GM23248 (cell line): ENCODE measurements around the gene DELE1. TPM values are rescaled to one million over a fixed set of nuclear protein-coding genes. Genes with fewer than 3 reads are reported as not detected.
"Not testable (repeated sequence)": the region's sequence is repeated elsewhere in the genome, so short reads cannot be mapped to it uniquely, and the experiment has no call there.

Experiments
- DNase-seq: peaks from one replicate; pipeline ENCODE4 v3.0.0-alpha.2; 2015
- H2AFZ ChIP-seq: fragments of 200-600 bp; sonication (generic); 2 replicates; pipeline ENCODE4 v1.6.1; 2016; ENCODE audit warnings: antibody characterized with exemption
- H3F3A ChIP-seq: fragments of 200-600 bp; sonication (generic); 2 replicates; pipeline ENCODE4 v1.6.1; 2016; ENCODE audit warnings: mild to moderate bottlenecking, antibody characterized with exemption, mixed run types; ENCODE audit not compliant: insufficient read depth
- H3K27ac ChIP-seq: fragments of 200-600 bp; sonication (generic); 2 replicates; pipeline ENCODE4 v1.5.1; 2016; ENCODE audit warnings: mild to moderate bottlenecking
- H3K27me3 ChIP-seq: fragments of 200-600 bp; sonication (generic); replicated peaks from 2 replicates; pipeline ENCODE4 v1.6.1; 2016; ENCODE audit warnings: mild to moderate bottlenecking; ENCODE audit not compliant: insufficient read depth
- H3K36me3 ChIP-seq: fragments of 200-600 bp; sonication (generic); 2 replicates; pipeline ENCODE4 v1.6.1; 2016; ENCODE audit warnings: low read depth, mild to moderate bottlenecking
- H3K4me1 ChIP-seq: fragments of 200-600 bp; sonication (generic); 2 replicates; pipeline ENCODE4 v1.6.1; 2016; ENCODE audit warnings: mild to moderate bottlenecking; ENCODE audit not compliant: insufficient read depth
- H3K4me2 ChIP-seq: fragments of 200-600 bp; sonication (generic); one replicate; pipeline ENCODE4 v1.6.1; 2016; ENCODE audit warnings: mild to moderate bottlenecking; ENCODE audit not compliant: unreplicated experiment
- H3K4me3 ChIP-seq: fragments of 200-600 bp; sonication (generic); 2 replicates; pipeline ENCODE4 v1.5.1; 2016; ENCODE audit warnings: mild to moderate bottlenecking
- H3K79me2 ChIP-seq: fragments of 200-600 bp; sonication (generic); 2 replicates; pipeline ENCODE4 v1.6.1; 2016; ENCODE audit warnings: mild to moderate bottlenecking; ENCODE audit not compliant: insufficient read depth
- H3K9ac ChIP-seq: fragments of 200-600 bp; sonication (generic); 2 replicates; pipeline ENCODE4 v1.6.1; 2016; ENCODE audit warnings: mild to moderate bottlenecking
- H3K9me2 ChIP-seq: fragments of 200-600 bp; sonication (generic); 2 replicates; pipeline ENCODE4 v1.6.1; 2016; ENCODE audit warnings: mixed run types, mild to moderate bottlenecking, moderate library complexity; ENCODE audit not compliant: insufficient read depth
- H3K9me3 ChIP-seq: fragments of 200-600 bp; sonication (generic); one replicate; pipeline ENCODE4 v1.6.1; 2017; ENCODE audit warnings: low read depth
- H4K20me1 ChIP-seq: fragments of 200-600 bp; sonication (generic); 2 replicates; pipeline ENCODE4 v1.6.0; 2016; ENCODE audit not compliant: insufficient read depth
- EZH2 ChIP-seq: fragments of 200-600 bp; sonication (generic); IDR thresholded peaks from 2 replicates; pipeline ENCODE4 v1.6.1; 2018; ENCODE audit warnings: antibody characterized with exemption, mild to moderate bottlenecking; ENCODE audit not compliant: insufficient read depth, poor library complexity, severe bottlenecking
- EZH2phosphoT487 ChIP-seq: fragments of 200-600 bp; sonication (generic); IDR thresholded peaks from 2 replicates; pipeline ENCODE4 v1.6.1; 2018; ENCODE audit warnings: antibody characterized with exemption, moderate library complexity, mild to moderate bottlenecking, low read depth; ENCODE audit not compliant: insufficient read depth
- WGBS, 2 experiments: methylation state at CpG; one replicate each; pipeline ENCODE4 v1.1.6; 2015 to 2017; ENCODE audit warnings: low lambda C conversion rate in 2 of 2, low coverage in 1 of 2; ENCODE audit errors: missing lambda C conversion rate in 2 of 2; 5-methylcytosine and 5-hydroxymethylcytosine counted together
- in situ Hi-C: fragments of 300-500 bp; cut with MboI; formaldehyde crosslinking; loops from 2 replicates; pipeline ENCODE4 v1.15.0; 2020
- polyA plus RNA-seq: library from polyadenylated mRNA; unstranded; fragments of >200 nt; fragmentation: Nextera tagmentation; extraction: Ambion mirVana; gene quantifications from 2 replicates; pipeline ENCODE4 v1.2.1, GENCODE V29; 2016
- total RNA-seq: library from RNA; depleted of rRNA; stranded (reverse); fragments of >200 nt; shearing (Covaris generic); gene quantifications from 2 replicates; pipeline ENCODE4 v1.2.3, GENCODE V29; 2014

Gene DELE1
- total and polyA plus RNA-seq, 2 experiments from 2014 or later, result 35.1 to 47.9 TPM

GRCh38 chr5:141883184-141883891, 40.3 kb upstream of the DELE1 start:
- H3K36me3 ChIP-seq, result no peaks in the 10 kb centered on the region
- no peaks in the 10 kb centered on the region for H4K20me1 ChIP-seq
- H3K9me2 ChIP-seq, result no peaks in the 10 kb centered on the region
- no peaks in the 10 kb centered on the region for H3F3A ChIP-seq
- H3K79me2 ChIP-seq, result no peaks in the 10 kb centered on the region
- WGBS, 2 experiments, result 3 to 4% methylated on average over 30 to 35 of the region's 35 CpGs
- no peak overlapping the region for H3K9ac ChIP-seq
- H3K9me3 ChIP-seq, result no peaks in the 10 kb centered on the region
- H3K4me1 ChIP-seq, result no peaks in the 10 kb centered on the region
- peaks cover 62% of the 10 kb centered on the region for H3K27me3 ChIP-seq
- no peak overlapping the region for H3K4me3 ChIP-seq
- no peak overlapping the region for H2AFZ ChIP-seq
- peak; percentile 63 for DNase-seq
- no peak overlapping the region for H3K4me2 ChIP-seq
- TF ChIP-seq EZH2phosphoT487 (no peak), EZH2 (no peak)
- in situ Hi-C loops, result loop anchor here (5.0 kb wide), 1 partner anchor 176 kb away; no protein-coding TSS in a partner anchor
- no peak overlapping the region for H3K27ac ChIP-seq

GRCh38 chr5:141883892-141884318, 39.8 kb upstream of the DELE1 start:
- 20 to 25% methylated on average over 8 of the region's 8 CpGs for WGBS, 2 experiments
- H3K36me3 ChIP-seq, result no peaks in the 10 kb centered on the region
- no peak overlapping the region for H2AFZ ChIP-seq
- H4K20me1 ChIP-seq, result no peaks in the 10 kb centered on the region
- H3K4me1 ChIP-seq, result no peaks in the 10 kb centered on the region
- no peak overlapping the region for H3K27ac ChIP-seq
- TF ChIP-seq EZH2phosphoT487, result no peak
- peaks cover 62% of the 10 kb centered on the region for H3K27me3 ChIP-seq
- in situ Hi-C loops, result loop anchor here (5.0 kb wide), 1 partner anchor 177 kb away; no protein-coding TSS in a partner anchor
- no peaks in the 10 kb centered on the region for H3F3A ChIP-seq
- no peak for DNase-seq
- H3K4me2 ChIP-seq, result no peak overlapping the region
- H3K79me2 ChIP-seq, result no peaks in the 10 kb centered on the region
- H3K4me3 ChIP-seq, result no peak overlapping the region
- no peak overlapping the region for H3K9ac ChIP-seq
- H3K9me3 ChIP-seq, result no peaks in the 10 kb centered on the region
- no peaks in the 10 kb centered on the region for H3K9me2 ChIP-seq

- H3F3A ChIP-seq, result no peaks in the 10 kb centered on the region
- no peaks in the 10 kb centered on the region for H3K79me2 ChIP-seq
- TF ChIP-seq EZH2phosphoT487 (no peak), EZH2 (no peak)
- no peak overlapping the region for H2AFZ ChIP-seq
- H3K27ac ChIP-seq, result no peak overlapping the region
- no peaks in the 10 kb centered on the region for H3K9me2 ChIP-seq
- no peaks in the 10 kb centered on the region for H3K4me1 ChIP-seq
- no peaks in the 10 kb centered on the region for H3K36me3 ChIP-seq
- WGBS, 2 experiments, result 39 to 47% methylated on average over 3 of the region's 3 CpGs
- in situ Hi-C loops, result no loop called here
- no peak overlapping the region for H3K9ac ChIP-seq
- peak; percentile 60 for DNase-seq
- no peaks in the 10 kb centered on the region for H4K20me1 ChIP-seq
- H3K9me3 ChIP-seq, result no peaks in the 10 kb centered on the region
- no peak overlapping the region for H3K4me3 ChIP-seq
- no peak overlapping the region for H3K4me2 ChIP-seq
- H3K27me3 ChIP-seq, result peaks cover 23% of the 10 kb centered on the region
Observed at GRCh38 chr5:141889282-141889871, 34.3 kb upstream of the DELE1 start.

- H3F3A ChIP-seq, H3K9me3 ChIP-seq, H3K27ac ChIP-seq, H3K4me2 ChIP-seq, H3K4me3 ChIP-seq, H4K20me1 ChIP-seq, DNase-seq, H3K36me3 ChIP-seq, H3K9ac ChIP-seq, in situ Hi-C loops, H2AFZ ChIP-seq, H3K4me1 ChIP-seq, H3K9me2 ChIP-seq, H3K79me2 ChIP-seq: not testable (repeated sequence)
- 19 to 28% methylated on average over 2 of the region's 2 CpGs for WGBS, 2 experiments
- peaks cover 13% of the 10 kb centered on the region for H3K27me3 ChIP-seq
Observed at GRCh38 chr5:141890429-141890828, 33.2 kb upstream of the DELE1 start.
